ENCODE results near the gene RNF183.

The RNF183 gene

DNA sequence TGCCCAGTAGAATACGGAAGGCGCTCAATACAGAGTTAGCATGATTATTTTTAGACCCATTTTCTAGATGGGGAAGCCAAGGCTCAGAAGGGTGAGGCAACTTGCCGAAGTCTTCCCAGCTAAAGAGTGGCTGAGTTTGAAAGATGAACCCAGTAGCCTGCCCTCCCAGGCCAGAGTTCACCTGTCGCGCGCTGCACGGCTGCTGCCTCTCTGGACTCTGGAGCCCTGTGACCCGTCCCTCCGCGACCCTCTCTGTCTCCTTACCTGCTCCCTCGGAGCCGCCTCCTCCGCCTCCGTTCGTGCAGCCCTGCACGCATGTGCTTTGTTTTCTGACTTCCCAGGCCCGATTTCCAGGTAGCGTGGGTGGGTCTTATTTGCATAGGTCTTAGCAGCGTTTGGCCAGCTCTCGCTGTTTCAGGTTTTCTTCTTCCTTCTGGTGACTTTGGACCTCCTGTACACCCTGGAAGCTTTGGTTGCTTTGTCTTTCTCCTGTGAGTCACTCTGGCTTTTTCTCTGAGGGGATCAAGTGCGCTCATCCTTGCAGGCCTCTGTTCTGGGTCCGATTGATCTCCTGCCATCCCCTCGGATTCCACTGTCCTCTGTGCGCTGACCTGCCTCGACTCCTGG lies at the start of gene RNF183:
Gene RNF183 (minus strand): TSS at position 585 of the 627 bp plus-strand sequence. CDS start 5,192 bp downstream, outside the sequence.
- no peak for DNase-seq (ENCODE audit: low spot score)

GRCh38 chr9:113352411-113352810 lies 49.2 kb upstream of the RNF183 start:
- DNase-seq (ENCODE audit: low spot score), result peak; percentile 77

GRCh38 chr9:113352006-113352405 lies 48.8 kb upstream of the RNF183 start:
- no peak for DNase-seq (ENCODE audit: low spot score)

DNA sequence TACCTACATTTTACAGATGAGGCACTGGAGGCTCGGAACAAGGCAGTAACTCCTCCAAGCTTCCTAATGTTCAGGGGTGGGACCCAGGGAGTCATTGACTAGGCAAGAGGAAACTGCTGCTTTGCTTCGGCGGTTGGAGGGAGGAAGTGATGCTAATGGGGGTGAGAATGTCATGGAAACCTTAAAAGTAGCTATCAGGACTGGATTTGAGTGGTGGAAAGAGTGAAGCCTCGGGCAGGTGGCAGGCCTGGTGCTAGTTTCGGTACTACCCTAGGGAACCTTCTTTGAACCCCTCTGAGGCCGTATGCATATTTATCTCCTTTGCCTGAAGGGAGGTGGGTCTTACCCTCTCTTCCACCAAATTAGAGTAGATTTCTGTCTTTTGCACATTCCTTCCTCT lies 47.8 kb upstream of the RNF183 start:
- DNase-seq (ENCODE audit: low spot score), result no peak

DNA sequence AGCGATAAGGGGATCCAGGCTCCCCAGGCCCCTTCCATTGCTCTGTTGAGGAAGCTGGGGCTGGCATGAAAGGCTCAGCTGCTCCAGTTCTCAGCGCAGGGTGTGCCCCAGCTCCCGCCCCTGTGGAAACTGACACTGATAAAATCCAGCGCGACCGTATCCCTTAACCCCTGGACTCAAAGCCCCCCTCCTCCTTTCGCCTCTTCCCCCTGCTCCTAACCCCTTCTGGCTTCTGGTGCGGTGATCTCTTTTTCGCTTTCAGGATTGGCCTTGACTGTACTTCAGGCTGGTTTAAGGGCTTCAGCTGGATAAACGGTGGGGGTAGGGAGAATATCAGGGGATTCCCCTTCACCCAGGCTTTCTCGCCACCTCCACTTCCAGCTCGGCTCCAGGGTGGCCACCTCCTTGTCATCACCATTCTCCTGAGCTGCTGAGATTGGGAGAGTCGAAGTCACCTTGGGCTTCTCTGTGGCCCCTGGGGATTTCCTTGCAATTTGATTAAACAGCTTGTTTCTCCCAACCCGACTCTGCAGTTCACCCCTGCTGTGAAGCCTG lies 47.0 kb upstream of the RNF183 start:
- peak; percentile 40 for DNase-seq (ENCODE audit: low spot score)

DNA sequence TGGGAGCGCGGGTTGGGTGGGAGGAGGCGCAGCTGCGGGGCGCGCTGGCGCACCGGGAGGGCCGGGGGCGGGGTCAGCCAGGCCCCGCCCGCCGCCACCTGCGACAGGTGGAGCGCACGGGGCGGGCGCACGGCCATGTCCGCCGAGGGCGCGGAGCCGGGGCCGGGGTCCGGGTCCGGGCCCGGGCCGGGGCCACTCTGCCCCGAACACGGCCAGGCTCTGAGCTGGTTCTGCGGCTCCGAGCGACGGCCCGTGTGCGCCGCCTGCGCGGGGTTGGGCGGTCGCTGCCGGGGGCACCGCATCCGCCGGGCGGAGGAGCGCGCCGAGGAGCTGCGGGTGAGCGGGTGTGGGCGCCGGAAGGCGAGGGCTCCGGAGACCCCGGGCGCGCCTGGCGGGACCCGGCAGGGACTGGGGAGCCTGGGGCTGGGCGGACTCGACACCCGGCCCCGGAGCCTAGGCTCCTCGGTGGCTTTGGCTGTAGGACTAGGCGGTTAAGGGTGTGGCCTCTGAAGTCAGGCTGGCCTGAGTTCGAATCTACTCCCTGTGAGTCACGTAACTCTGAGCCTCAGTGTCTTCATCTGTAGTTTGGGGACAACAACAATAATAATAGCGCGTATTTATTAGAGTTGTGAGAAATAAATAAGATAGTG lies 46.4 kb upstream of the RNF183 start, which contains the start of gene BSPRY:
Gene BSPRY (plus strand): TSS at position 97 of the 650 bp plus-strand sequence. CDS start 39 bp downstream, at position 136.
- peak; percentile 75 for DNase-seq (ENCODE audit: low spot score)

DNA sequence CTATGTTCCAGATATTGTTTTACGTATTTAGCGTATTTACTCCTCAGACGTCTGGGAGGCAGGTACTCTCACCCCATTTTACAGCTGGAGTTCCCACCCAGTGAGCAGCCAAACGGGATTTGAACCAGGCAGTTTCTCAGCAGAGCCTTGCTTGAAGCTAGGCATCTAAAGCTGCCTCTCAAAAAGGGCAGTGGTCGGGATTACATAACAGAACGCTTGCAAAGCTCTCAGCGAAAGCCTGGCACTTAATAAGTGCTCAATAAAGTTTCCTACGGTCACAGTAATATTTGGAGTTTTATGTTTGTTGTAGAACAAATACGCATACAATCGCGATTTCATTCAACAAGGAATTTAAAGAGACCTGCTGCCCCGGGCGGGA lies 45.9 kb upstream of the RNF183 start:
- peak; percentile 25 for DNase-seq (ENCODE audit: low spot score)

DNA sequence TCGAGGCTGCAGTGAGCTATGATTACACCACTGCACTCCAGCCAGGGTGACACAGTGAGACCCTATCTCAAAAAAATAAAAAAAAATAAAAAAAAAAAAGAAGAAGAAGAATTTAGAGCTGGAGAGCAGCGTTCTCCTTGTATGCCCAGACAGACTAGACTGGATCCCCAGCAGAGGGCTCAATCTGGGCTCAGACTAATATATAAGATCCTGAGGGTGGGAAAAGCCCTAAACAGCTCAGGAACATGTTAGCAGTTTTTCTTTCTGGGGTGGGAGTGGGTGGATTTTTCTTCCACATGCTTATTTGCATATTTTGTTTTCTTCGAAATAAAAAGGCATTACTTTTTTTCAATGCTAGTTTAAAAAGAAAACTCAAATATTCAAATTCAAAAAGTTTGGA lies 45.3 kb upstream of the RNF183 start:
- DNase-seq (ENCODE audit: low spot score), result no peak

GRCh38 chr9:113345671-113346070 lies 42.5 kb upstream of the RNF183 start:
- no peak for DNase-seq (ENCODE audit: low spot score)

DNA sequence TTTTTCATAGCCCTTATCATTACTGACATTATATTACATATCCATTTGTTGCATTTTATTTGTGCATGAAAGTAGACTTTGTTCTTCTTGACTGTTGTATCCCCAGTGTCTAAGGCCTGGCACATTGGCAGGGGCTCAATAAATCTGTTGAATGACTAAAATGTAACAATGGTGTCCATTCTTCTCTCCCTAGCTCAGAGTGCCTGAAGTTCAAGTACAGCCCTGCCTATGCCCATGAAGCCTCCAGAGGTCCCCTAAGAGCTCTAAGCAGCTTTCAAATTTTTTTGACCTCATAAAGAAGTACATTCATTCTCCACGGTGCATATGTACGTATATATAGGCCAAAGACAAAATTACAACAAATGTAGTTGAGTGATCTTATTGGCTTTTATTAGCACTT lies 42.0 kb upstream of the RNF183 start:
- DNase-seq (ENCODE audit: low spot score), result no peak

DNA sequence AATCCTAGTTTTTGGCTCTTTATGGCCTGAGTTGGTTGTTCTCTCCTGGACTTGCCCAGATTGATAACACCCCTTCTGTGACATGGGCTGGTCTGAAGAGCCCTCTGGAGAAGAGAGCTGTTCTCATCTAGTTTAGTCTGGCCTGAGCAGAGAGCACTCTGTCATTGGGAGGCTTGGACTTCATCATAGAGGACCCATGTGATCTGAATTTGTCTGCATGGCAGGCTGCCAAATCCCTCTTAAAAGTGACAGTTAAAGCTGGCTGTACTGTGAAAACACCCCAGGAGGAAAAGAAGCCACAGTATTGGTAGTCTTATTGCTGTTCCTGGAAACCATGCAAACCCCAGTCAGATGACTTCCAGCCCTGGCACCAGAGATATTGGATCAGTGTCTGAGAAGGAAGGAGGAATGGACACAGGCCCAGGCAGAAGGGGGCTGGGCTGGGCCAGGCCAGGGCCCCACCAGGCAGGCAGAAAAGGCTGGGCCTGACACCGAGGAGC lies 40.6 kb upstream of the RNF183 start:
- DNase-seq (ENCODE audit: low spot score), result peak; percentile 92

DNA sequence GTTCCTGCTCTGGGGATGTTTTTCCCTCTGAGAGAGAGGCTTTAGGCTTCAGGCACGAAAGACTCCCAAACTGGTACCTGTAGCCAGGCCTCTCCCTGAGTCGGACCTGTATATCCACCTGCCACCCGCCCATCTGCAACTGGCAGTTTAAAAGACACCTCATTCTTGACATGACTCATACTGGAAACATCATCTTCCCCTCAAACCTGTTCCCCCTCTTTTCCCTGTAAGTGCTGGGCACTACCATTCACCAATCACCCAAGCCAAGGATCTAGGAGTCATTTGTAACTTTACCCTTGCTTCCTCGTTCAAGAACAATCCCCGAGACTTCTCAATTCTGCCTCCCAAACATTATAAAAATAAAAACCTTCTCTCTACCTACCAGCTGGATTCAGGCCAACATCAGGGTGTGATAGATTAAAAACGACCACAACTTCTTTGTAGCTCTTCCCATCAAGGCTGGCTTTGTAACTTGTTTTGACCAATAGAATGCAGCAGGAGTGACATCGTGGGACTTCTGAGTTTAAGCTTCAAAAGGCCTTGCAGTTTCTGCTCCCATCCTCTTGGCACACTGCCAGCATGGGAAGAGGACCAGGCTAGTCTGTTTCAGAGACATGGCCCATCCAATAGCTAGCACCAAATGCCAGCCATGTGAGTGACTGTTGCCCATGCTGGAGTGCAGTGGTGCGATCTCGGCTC lies 38.7 kb upstream of the RNF183 start:
- DNase-seq (ENCODE audit: low spot score), result peak; percentile 64

DNA sequence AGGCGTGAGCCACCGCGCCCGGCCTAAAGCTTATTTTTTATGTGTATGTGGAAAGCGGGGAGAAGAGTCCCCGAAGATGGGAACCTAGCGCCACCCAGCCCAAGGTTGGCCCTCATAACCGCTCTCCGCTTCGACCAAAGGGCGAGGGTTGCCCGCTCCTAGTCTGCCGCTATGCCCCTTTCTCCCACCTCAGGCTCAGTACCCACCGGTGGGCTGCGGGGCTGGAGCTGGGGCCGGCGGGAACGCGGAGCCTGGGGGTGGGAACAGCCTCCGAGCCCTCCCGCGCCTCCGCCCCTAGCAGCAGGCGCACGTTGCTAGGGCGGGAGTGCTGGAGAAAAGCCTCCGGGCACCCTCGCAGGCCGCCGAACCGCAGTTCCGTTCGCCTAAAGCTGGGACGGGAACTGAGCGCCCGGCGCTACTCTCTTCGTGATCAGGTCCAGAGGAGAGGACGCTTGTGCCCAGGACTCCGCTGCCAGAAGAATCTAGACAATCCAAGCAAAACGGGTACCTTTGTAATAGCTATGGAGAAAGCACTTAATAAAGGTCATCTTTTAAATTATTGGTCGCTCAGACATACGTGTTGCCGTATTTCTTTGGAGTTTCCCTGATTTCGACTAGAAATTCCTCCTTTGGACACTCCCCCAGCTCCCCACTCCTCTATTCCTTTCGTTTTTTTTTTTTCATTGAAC lies 37.0 kb upstream of the RNF183 start, which contains the start of gene WDR31:
Gene WDR31 (minus strand): TSS at position 265 of the 689 bp plus-strand sequence. CDS start 8,253 bp downstream, outside the sequence.
- DNase-seq (ENCODE audit: low spot score), result peak; percentile 86

GRCh38 chr9:113337714-113338113 lies 34.5 kb upstream of the RNF183 start:
- no peak for DNase-seq (ENCODE audit: low spot score)

- no peak for DNase-seq (ENCODE audit: low spot score)
These were observed 28.6 kb upstream of the RNF183 start for GRCh38 chr9:113331780-113332179.

DNA sequence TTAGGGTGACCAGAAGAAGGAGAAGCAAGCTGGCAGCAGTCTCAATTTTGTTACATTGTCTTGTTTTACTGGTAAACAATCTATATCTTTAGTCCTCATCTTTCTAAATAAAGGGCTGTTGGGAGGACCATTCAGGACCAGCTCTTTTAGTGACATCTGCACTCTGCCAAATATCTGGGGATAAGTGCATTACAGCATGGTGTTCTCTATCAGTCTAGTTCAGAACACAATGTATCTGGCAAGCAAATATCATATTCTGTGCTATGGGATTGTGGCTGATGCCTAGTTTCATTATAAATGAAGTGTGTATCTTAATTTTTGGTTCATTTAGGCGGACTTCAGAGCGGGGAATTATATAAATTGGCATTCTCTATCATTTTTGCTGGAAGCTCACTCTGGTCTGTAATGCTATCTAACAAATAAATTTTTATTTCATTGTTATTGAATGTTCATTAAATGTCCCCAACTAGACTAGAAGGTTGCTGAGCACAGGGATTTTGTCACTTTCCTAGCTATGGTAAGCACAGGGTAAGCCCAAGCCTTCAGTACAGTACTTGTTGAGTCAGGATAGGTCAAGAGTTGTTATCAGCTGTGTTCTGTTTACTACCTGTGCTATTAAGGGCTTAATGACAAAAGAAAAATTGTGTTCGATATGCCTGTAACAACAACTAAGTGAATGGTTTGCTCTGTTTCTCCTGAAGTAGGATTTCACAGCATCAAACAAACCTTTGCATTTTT lies 25.0 kb upstream of the RNF183 start:
- DNase-seq (ENCODE audit: low spot score), result no peak

- DNase-seq (ENCODE audit: low spot score), result no peak
These were observed 23.1 kb upstream of the RNF183 start for GRCh38 chr9:113326230-113326629.

DNA sequence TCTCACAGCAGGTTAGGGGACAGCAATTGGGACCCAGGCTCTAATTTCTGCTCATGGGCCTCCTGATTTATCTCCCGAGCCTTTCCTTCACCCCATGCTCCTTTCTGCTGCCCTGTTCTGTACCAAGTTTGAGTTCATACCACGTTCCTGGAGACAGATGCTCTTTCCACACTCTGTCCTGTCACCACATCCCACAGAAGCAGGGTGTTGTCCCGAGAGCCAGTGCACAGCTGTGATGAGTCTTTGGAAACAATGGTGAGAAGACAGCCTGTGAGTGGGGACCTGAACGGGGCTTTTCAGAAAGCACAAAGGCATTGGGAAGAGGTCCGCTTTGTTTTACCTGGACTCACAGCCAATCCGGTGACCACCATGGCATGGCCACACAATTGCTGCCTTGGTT lies 19.5 kb upstream of the RNF183 start:
- no peak for DNase-seq (ENCODE audit: low spot score)

- no peak for DNase-seq (ENCODE audit: low spot score)
These were observed 16.9 kb upstream of the RNF183 start for GRCh38 chr9:113320051-113320450.

- DNase-seq (ENCODE audit: low spot score), result no peak
These were observed 15.9 kb upstream of the RNF183 start for GRCh38 chr9:113319054-113319453.

DNA sequence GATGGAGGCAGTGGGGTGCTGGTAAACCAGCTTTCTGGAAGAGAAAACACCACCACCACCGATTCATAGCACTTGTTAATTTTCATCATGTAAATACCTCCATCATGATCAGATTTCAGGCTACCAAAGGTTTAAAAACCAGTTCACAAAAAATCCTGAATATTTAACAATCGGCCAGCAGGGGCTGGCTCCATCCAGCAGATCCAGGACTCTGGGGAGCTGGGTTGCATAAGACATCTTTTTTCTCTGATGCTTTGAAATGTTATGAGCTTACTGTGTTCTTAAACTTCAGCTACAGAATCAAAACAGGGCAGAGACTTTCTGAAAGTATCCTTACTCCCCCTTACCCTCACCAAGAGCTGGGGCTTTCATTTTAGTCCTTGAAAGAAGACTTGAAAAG lies 14.6 kb upstream of the RNF183 start:
- no peak for DNase-seq (ENCODE audit: low spot score)
